ENCODE measurements around the gene NOD2. TPM values are rescaled to one million over a fixed set of nuclear protein-coding genes. Genes with fewer than 3 reads are reported as not detected.
A peak's percentile ranks its signal among the peaks of the same experiment; 100 is the strongest.

NOD2 gene
- total RNA-seq, 1 donor from 2014 or later, result 4.4 TPM

DNA sequence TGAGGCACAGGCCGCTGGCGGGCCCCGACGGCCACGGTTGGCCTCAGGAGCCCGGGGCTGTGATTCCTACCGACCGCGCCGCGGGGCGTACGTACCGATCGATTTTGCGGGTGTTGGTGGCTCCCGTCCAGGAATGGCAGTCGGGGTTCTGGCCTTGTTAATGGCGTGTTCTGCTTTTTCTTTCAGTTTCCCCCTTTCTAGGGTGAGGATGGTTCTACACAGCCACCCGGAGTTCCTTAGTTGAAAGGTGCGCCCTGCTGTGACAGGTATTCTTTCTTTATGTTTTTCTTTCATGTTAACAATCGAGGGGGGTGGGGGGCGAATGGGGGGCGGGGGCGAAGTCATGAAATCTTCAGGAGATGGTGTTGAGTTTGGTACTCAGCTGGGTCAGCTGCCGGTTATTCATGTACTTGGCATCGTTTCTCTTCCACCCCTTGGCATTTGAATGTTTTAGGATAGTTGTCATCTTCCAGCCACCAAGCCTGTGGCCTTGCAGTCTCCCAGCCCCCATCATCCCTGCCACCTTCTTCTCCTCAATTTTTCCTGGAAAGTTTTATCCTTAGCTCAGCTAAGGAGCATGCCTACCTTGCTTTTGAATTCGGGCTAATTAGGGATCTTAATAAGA lies 49.3 kb downstream of the NOD2 start:
- DNase-seq, result no peak

DNA sequence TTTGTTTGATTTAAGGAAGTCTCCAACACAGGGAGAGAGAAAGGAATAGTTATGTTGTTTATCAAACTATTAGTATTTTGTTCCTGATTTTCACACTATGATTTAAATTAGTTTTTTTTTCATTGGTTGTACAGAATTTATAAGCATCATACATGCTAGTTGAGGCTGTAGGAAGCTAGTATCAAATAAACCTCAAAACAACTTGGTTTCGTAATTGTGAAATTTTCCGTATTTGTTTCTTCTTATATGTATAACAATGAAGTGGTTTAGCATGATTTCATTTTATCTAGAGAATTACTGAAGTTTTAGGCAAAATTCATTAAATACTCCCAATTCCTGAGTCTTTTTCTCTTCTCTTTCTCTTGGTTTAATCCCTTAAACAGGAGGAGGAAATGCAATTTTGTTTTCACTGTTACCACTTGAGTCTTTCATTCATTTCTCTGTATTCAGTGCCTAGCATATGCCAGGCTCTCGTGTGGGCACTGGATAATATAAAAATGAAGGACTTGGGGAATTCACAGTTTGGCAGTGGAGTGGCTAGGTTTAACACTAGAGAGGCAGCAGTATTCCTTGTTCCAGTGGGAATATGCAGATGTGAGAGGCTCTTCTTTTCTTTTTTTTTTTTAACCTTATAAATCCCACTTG lies 50.3 kb downstream of the NOD2 start:
- DNase-seq, result no peak

DNA sequence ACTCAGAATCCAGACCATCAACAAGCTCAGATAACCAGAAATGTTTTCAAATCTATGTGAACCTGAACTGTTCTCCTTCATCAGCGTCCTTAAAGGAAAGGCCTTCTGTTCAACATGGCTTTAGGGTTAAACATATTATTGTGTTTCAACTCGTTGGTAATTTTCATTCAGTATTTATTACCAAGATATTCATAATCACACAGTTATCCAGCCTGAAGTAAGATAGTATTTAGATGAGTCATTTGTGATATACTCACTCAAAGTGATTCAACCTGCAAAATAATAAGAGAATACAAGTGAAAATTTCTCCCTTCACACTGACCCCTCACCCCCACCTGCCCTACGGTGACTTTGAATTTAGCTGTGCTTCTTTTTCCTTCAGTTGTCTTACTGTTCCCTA lies 51.5 kb downstream of the NOD2 start:
- DNase-seq, result no peak

DNA sequence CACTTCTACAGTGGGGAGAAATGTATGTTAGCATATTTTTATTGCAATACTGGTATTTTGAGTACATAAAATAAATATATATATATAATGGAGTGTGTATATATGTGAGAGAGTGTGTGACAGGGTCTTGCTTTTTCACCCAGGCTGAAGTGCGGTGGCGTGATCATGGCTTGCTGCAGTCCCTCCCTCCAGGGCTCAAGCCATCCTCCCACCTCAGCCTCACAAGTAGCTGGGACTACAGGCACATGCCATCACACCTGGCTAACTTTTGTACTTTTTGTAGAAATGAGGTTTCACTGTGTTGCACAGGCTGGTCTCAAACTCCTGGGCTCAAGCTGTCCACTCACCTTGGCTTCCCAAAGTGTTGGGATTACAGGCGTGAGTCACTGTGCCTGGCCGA lies 52.5 kb downstream of the NOD2 start:
- no peak for DNase-seq

DNA sequence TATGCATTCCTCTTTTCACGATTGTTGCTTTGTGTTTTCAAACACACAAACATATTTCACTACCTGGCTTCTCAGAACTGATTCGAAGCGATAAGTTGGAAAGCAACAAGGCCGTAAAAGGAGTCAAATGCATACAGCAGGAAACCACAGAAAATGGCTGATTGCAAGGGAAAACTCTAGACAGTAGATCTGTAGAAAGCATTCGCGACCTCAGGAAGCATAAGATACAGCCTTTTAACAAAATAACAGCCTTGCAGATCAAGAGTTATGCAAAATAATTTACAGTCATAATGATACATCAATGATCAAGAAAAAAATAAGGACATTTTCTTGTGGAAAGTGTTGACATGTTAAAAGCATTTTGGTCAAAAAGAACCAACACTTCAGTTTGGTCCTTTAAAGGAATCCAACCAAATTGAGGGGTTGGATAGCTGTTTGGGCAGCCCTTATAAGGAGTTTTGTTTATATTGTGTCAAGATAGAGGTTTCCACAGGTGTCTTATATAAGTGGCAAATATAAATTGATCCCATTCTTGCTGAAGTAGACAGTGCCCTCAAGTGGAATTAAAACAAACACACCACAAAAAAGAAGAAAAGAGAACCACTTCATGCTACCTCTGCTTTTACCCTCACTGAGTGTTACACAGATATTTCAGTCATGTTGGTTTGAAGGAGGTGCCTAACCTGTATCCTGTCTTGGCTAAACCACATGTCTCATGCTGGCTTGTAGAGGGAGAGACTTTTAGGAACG lies 54.0 kb downstream of the NOD2 start:
- DNase-seq, result peak; percentile 6

DNA sequence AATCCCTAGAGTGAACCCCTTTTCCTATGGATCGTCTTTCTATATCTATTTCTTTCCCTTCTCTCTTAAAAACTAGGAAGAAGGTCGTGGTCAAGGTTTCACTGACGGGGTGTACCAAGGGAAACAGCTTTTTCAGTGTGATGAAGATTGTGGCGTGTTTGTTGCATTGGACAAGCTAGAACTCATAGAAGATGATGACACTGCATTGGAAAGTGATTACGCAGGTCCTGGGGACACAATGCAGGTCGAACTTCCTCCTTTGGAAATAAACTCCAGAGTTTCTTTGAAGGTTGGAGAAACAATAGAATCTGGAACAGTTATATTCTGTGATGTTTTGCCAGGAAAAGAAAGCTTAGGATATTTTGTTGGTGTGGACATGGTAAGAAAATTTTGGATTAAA lies 58.1 kb downstream of the NOD2 start:
- DNase-seq, result no peak

DNA sequence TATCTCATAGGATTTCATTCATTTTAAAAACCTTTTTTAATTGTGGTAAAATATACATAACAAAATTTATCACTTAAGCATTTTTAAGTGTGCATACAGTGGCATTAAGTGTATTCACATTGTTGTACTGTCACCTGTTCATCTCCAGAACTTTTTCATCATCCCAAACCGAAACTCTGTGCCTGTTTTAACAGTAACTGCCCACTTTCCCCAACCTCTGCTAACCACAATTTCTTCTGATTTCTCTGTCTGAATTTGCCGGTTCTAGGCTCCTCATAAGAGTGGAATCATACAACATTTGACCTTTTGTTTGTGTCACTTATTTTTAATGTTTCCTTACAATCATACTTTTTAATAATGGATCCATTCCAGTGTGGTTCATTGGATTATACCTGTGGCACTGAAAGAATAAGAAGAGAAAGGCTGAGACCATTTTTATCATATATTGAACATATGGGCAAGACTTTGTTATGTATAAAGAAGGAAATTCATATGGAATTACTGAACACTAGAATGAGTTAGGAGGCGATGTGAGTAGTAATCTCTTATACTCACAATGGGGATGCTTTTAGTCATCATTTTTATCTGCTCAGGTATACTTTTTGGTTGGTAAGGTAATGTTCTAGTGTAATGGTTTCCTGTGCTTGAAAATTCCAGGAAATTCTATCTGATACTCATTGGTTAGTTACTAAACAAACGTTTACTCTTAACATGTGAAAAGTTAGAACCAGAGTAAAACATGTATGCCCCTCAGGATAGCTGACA lies 59.2 kb downstream of the NOD2 start:
- no peak for DNase-seq

DNA sequence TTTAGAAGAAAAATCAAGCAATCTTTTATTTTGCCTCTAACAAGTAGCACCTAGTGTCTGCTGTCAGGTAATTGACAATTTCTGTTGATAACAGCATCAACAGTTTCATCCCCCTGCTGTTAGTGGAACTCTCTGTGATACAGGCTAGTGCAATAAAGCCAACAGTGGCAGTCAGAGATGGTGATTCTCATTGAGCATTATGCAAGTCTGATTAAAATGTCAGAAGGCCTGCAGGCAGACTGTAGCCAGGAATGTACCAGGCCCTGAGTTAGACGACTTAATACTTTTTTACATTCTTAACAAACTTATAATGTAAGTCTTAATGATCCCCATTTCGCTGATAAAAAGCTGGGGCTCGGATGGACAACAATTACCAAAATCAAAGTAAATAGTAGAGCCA lies 63.1 kb downstream of the NOD2 start:
- DNase-seq, result no peak

DNA sequence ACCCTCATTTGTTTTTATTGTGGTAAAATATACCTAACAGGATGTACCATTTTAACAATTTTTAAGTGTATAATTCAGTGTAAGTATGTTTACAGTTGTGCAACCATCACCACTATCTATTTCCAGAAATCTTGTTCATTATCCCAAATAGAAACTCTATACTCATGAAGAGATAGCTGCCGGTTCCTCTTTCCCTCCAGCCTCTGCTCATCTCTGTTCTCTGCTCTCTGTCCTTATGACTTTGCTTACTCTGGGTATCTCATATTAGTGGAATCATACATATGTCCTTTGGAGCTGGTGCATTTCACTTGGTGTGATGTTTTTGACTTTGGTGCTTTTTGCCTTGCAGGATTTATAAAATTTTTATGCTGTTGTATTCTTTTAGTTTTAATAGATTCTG lies 67.9 kb downstream of the NOD2 start:
- no peak for DNase-seq

DNA sequence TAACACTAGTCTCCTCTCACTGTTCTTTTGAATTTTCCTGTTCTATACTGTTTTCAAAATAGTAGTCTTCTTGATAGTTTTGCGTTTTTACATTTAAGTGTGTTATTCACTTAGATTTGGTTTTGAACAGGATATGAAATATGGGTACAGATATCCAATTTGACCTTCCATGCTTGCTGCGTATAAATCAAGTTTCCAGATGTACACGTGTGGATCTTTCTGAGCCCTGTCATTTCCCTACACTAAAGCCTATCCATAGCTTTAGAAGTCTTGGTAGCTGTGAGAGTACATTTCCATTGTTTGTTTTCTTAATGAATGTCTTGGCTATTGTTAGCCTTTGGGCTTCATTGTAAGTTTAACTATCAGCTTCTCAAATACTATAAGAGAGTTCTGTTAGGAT lies 68.8 kb downstream of the NOD2 start:
- no peak for DNase-seq

DNA sequence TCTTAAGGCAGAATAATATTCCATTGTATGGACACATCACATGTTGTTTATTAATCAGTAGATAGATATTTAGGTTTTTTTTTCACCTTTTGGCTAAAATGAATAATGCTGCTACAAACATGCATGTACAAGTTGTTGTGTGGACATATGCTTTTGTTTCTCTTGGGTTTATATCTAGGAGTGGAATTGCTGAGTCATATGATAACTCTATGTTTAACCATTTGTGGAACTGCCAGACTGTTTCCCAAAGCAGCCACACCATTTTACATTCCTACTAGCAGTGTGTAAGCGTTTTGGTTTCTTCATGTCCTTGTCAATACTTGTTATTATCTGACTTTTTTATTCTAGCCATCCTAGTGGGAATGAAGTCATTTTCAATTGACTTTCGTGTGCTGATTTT lies 69.8 kb downstream of the NOD2 start:
- DNase-seq, result no peak

DNA sequence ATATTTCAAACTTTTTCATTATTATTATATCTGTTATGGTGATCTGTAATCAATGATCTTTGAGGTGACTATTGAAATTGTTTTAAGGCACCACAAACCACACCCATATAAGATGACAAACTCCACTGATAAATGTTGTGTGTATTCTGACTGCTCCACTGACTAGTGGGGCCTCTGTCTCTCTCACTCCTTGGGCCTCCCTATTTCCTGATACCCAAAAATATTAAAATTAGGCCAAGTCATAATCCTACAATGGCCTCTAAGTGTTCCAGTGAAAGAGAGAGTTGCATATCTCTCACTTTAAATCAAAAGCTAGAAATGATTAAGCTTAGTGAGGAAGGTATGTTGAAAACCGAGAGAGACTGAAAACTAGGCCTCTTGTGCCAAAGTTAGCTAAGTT lies 71.9 kb downstream of the NOD2 start:
- no peak for DNase-seq

DNA sequence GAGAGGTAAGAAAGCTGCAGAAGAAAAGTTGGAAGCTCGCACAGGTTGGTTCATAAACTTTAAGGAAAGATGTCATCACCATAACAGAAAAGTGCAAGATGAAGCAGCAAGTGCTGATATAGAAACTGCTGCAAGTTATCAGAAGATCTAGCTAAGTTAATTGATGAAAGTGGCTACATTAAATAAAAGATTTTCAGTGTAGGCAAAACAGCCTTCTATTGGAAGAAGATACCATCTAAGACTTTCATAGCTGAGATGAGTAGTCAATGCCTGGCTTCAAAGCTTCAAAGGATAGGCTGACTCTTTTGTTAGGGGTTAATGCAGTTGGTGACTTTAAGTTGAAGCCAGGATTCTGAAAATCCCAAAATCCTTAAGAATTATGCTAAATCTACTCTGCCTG lies 72.5 kb downstream of the NOD2 start:
- no peak for DNase-seq

DNA sequence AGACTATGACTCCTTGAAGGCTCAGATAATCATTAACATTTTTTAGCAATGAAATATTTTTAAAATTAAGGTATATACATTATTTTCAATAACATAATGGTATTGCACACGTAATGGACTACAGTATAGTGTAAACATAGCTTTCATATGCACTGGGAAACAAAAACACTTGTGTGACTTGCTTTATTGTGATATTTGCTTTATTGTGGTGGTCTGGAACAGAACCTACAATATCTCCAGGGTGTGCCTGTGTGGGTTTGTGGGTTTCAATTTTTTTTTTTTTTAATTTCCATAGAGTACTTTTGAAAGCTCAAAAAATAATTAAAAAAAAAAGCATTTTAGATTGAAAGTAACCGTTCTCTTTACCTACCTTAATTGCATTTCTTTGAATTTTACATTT lies 73.8 kb downstream of the NOD2 start:
- DNase-seq, result no peak

DNA sequence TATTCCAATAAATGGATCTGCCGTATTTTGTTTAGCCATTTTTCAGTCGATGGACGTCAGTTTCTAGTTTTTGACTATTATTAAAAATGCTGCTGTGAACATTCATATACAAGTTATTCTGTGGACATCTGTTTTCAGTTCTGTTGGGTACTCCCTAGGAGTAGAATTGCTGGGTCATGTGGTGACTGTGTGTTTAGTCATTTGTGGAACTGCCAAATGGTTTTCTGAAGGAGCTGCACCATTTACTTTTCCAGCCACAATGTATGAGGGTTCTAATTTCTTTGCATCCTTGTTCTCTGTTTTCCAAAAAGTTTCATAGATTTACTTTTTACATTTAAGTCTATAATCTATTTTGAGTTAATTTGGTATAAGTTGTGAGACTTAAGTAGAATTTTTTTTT lies 78.0 kb downstream of the NOD2 start:
- DNase-seq, result no peak

DNA sequence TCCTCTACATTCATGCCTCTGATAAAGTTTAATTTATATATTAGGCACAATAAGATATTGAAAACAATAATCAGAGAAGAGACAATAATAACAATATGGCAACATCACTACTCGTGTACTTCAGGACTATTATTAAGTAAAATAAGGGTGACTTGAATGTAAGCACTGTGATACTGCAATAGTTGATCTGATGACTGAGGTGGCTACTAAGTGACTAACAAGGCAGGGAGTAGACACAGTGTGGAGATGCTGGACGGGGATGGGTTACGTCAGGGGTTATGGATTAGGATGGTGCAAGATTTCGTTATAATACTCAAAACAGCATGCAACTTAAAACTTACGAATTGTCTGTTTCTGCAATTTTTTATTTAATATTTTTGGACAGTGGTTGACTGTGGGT lies 81.0 kb downstream of the NOD2 start:
- no peak for DNase-seq

DNA sequence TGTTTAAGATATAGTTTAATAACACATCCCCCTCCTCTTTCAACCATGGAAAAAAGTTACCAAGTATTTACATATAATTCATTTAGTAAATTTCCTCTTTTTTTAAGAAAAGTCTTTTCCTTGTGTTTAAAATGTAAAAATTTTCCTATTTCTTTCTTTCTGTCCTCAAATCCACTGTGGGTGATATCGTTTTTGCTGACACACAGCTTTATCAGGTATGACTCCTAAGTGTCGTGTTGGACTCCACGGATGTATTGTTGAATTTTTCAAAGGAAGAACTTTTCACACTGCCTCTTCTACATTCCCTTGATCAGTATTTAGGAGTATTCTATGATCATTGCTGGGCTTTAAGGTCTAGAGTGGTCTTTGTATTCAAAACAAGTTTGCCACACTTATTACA lies 81.6 kb downstream of the NOD2 start:
- DNase-seq, result no peak

DNA sequence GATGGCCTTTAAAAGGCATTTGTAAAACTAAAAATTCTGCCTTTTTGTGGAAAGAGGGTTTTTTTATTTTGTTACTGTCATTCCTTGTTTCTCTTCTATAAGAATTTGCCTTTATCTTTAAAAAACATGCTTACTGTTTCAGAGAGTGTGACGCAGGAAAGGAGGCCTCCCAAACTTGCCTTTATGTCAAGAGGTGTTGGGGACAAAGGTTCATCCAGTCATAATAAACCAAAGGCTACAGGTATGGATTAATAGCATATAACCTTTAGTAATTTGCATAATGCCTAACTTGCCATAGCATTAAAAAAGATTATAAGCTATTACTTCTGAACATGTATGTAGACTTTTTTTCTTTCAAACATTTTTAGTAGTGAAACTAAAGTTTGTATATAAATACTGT lies 82.6 kb downstream of the NOD2 start:
- no peak for DNase-seq

DNA sequence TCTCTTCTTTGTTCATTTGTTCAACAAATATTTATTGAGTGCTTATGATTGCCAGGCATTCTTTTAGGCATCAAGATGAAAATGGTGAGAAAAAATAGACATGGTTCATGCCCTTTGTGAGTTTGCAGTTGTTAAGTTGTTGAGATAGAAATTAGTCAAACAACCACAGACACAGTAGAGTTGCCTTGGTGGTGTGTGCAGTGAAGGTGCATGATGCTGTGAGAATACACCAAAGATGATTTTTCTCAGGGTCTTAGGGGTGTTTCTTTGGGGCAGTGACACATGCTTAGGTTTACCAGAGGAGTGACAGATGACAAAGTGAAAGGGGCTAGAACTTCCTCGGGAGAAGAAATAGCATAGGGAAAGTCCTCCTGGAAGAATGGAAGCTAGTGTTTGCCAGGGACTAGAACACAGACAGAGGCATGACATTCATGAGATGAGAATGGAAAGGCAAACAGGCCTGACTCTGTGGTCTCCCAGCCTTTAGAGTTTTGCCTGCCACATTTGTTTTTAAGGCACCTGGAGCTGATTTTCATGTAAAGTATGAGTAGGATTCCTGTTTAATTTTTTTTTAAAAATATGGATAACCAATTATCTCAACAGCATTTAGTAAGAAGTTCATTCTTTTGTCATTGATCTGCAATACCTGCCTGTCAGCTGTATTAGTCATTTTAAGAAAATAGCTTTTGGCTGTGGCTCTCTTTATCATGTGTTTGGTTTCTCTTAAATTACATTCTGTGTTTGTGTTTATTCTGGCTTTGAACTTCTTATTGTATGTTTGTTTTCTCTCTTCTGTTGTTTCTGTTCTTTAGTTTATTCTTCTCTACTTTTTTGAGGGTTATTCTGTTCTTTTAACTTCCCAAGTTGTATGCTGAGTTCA lies 85.1 kb downstream of the NOD2 start:
- DNase-seq, result no peak

DNA sequence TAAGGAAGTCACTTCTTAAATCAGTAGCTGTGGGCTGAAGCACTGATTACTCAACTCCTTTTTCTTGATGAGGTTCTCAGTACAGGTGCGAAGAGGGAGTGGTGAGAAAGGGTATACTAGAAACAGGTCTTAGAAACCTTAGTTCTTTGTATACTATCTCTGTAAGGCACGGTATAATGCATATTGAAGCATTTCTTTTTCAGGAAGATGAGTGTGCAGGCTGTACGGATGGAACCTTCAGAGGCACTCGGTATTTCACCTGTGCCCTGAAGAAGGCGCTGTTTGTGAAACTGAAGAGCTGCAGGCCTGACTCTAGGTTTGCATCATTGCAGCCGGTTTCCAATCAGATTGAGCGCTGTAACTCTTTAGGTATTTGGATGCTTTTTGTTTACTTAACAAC lies 87.6 kb downstream of the NOD2 start:
- no peak for DNase-seq

DNA sequence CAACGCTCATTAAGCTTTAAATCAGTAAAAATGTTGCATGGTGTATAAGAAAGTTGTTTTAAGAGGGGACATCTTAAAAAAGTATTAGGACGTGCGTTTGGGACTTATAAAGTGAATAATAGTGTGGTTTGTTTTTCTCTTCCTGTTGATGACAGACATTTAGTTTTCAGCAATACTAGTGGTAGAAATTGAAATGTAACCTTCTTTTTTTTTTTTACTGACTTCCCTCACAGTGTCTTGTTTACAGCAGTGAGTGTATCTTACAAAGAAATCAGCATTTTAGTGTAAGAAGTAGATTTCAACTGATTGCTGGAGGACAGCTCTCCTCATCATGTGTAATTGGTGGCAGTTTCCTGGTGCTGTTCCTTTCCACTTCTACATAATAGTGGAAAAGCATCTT lies 88.1 kb downstream of the NOD2 start:
- no peak for DNase-seq
